Endothelial cell of umbilical vein (primary cell): ENCODE results near the gene ODAPH.
"Not testable (repeated sequence)": the region's sequence is repeated elsewhere in the genome, so short reads cannot be mapped to it uniquely, and the experiment has no call there.

ENCODE experiments used
- MYC ChIP-seq: IDR thresholded peaks from one replicate; pipeline ENCODE4 v1.6.1; 2011; ENCODE audit warnings: mild to moderate bottlenecking, low read depth, low read length
- POLR2A ChIP-seq: IDR thresholded peaks from 2 replicates; pipeline ENCODE4 v1.6.1; 2012; ENCODE audit warnings: low read depth, mild to moderate bottlenecking, control low read depth, low read length

DNA sequence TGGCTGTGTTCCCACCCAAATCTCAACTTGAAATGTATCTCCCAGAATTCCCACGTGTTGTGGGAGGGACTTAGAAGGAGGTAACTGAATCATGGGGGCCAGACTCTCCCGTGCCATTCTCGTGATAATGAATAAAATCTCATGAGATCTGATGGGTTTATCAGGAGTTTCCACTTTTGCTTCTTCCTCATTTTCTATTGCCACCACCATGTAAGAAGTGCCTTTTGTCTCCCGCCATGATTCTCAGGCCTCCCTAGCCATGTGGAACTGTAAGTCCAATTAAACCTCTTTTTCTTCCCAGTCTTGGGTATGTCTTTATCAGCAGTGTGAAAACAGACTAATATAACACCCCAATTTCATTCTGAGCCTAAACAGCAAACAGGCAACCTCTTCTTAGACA, 46.3 kb upstream of the ODAPH start:
- not testable (repeated sequence) for TF ChIP-seq MYC, POLR2A
